Caco-2 (cell line): Measurements from ENCODE around the gene NFKBIB. TPM values are rescaled to one million over a fixed set of nuclear protein-coding genes. Genes with fewer than 3 reads are reported as not detected.
"Not testable (repeated sequence)": the region's sequence is repeated elsewhere in the genome, so short reads cannot be mapped to it uniquely, and the experiment has no call there.

Source experiments
- BruUV-seq: library from RNA; stranded (reverse); fragments of 400-500 nt; replicated peaks from 2 replicates; lab custom pipeline; 2021; lab: Mats Ljungman, UMichigan
- CTCF ChIA-PET: fragments of 300-600 bp; sonication (Branson Sonifier 250); formaldehyde crosslinking; loops from one replicate; lab custom pipeline; 2022; ENCODE audit warnings: antibody characterized with exemption; lab: Charles Lee
- POLR2A ChIA-PET: fragments of 300-600 bp; sonication (Branson Sonifier 250); formaldehyde crosslinking; loops from one replicate; lab custom pipeline; 2022; ENCODE audit warnings: antibody characterized with exemption; lab: Charles Lee
- DNase-seq, 2 experiments: peaks; one replicate each; pipeline versions ENCODE4 v3.0.0 to v3.0.0-alpha.2; 2020 to 2022
- H3K27me3 ChIP-seq: replicated peaks from 2 replicates; pipeline ENCODE4 v1.6.0; 2011; ENCODE audit warnings: low read length; ENCODE audit not compliant: control insufficient read depth, insufficient read depth
- H3K36me3 ChIP-seq: 2 replicates; pipeline ENCODE4 v1.5.1; 2011; ENCODE audit warnings: low read length; ENCODE audit not compliant: control insufficient read depth, insufficient read depth
- H3K4me1 ChIP-seq: fragments of 250-450 bp; sonication (Bioruptor Pico); 2 replicates; pipeline ENCODE4 v1.5.1; 2020; ENCODE audit warnings: mild to moderate bottlenecking
- H3K4me3 ChIP-seq: 2 replicates; pipeline ENCODE4 v1.5.1; 2011; ENCODE audit warnings: low read depth, mild to moderate bottlenecking, control low read depth, low read length
- H3K9me3 ChIP-seq: fragments of 250-450 bp; sonication (Bioruptor Pico); 2 replicates; pipeline ENCODE4 v1.5.1; 2020; ENCODE audit warnings: mild to moderate bottlenecking, moderate library complexity
- H3K27ac Mint-ChIP-seq: one replicate; pipeline ENCODE4 v1.8.0; 2022; ENCODE audit warnings: mixed read lengths; ENCODE audit not compliant: unreplicated experiment
- H3K27me3 Mint-ChIP-seq: one replicate; pipeline ENCODE4 v1.8.0; 2022; ENCODE audit warnings: mixed read lengths; ENCODE audit not compliant: insufficient read depth, unreplicated experiment
- H3K36me3 Mint-ChIP-seq: one replicate; pipeline ENCODE4 v1.8.0; 2022; ENCODE audit warnings: mild to moderate bottlenecking, mixed read lengths; ENCODE audit not compliant: insufficient read depth, unreplicated experiment
- H3K4me1 Mint-ChIP-seq: one replicate; pipeline ENCODE4 v1.8.0; 2022; ENCODE audit warnings: low read depth, mixed read lengths; ENCODE audit not compliant: unreplicated experiment
- H3K4me3 Mint-ChIP-seq: one replicate; pipeline ENCODE4 v1.8.0; 2022; ENCODE audit warnings: mild to moderate bottlenecking, moderate library complexity, mixed read lengths; ENCODE audit not compliant: unreplicated experiment
- H3K9me3 Mint-ChIP-seq: one replicate; pipeline ENCODE4 v1.8.0; 2022; ENCODE audit warnings: mixed read lengths; ENCODE audit not compliant: unreplicated experiment
- CTCF ChIP-seq, 2 experiments: fragments of 200-600 bp in 1 of 2; IDR thresholded peaks; 1 replicate in 1 of 2; 2 replicates in 1 of 2; pipeline versions ENCODE4 v1.5.1 to v1.8.0; 2011 to 2022; ENCODE audit warnings: antibody characterized with exemption in 1 of 2, control low read depth in 1 of 2, inconsistent platforms in 1 of 2, low read depth in 1 of 2, low read length in 1 of 2, mild to moderate bottlenecking in 1 of 2, moderate library complexity in 1 of 2; ENCODE audit not compliant: insufficient read depth in 1 of 2, severe bottlenecking in 1 of 2, unreplicated experiment in 1 of 2
- intact Hi-C: fragments of 100-400 bp; cut with micrococcal nuclease; formaldehyde crosslinking; loops from one replicate; pipeline ENCODE4 v1.10.0; 2022; ENCODE audit not compliant: unreplicated experiment
- total RNA-seq: library from RNA; stranded (reverse); gene quantifications from 2 replicates; pipeline ENCODE4 v1.2.3, GENCODE V29; 2022

NFKBIB gene
- total RNA-seq, 1 experiment from 2014 or later = 43.9 TPM

- ChIA-PET POLR2A (no interaction called here), CTCF (no interaction called here)
- intact Hi-C loops = no loop called here
- H3K4me3 ChIP-seq = no peak overlapping the region
- Mint-ChIP-seq H3K4me1 (no peaks in the 10 kb centered on the region), H3K4me3 (no peak overlapping the region), H3K9me3 (peaks cover 10% of the 10 kb centered on the region), H3K27me3 (no peaks in the 10 kb centered on the region), H3K27ac (no peak overlapping the region), H3K36me3 (peaks cover 55% of the 10 kb centered on the region)
- DNase-seq = no peak
- H3K4me1 ChIP-seq = 0 out of 2 replicates have a peak, but pooled peaks cover 5% of the 10 kb centered on the region
- no peak for TF ChIP-seq CTCF (IDR thresholded peaks at IDR 0.05; ENCODE audit: insufficient read depth in 1 of 2, low read depth in 1 of 2, low read length in 1 of 2, severe bottlenecking in 1 of 2, unreplicated experiment in 1 of 2)
- H3K27me3 ChIP-seq = no peaks in the 10 kb centered on the region
- no TSS peak for BruUV-seq
- peaks cover 7% of the 10 kb centered on the region for H3K36me3 ChIP-seq
- H3K9me3 ChIP-seq = peaks cover 24% of the 10 kb centered on the region
Measured at GRCh38 chr19:38933544-38933943, 33.8 kb downstream of the NFKBIB start.

GRCh38 chr19:38939957-38940356, 40.2 kb downstream of the NFKBIB start:
- no TSS peak for BruUV-seq

GRCh38 chr19:38941466-38941865, 41.7 kb downstream of the NFKBIB start:
- intact Hi-C loops, H3K27me3 ChIP-seq, CTCF ChIA-PET, DNase-seq, H3K27me3 Mint-ChIP-seq, H3K4me1 Mint-ChIP-seq, POLR2A ChIA-PET, H3K4me3 ChIP-seq, H3K9me3 Mint-ChIP-seq, H3K4me1 ChIP-seq, H3K4me3 Mint-ChIP-seq, H3K9me3 ChIP-seq, H3K27ac Mint-ChIP-seq, H3K36me3 ChIP-seq: not testable (repeated sequence)
- peaks cover 28% of the 10 kb centered on the region for H3K36me3 Mint-ChIP-seq
- BruUV-seq = TSS peak; percentile 34

More at GRCh38 chr19:38939957-38940356, 40.2 kb downstream of the NFKBIB start:
- Mint-ChIP-seq H3K4me1 (no peaks in the 10 kb centered on the region), H3K27ac (no peak overlapping the region), H3K4me3 (no peak overlapping the region), H3K27me3 (no peaks in the 10 kb centered on the region), H3K36me3 (peaks cover 23% of the 10 kb centered on the region), H3K9me3 (no peaks in the 10 kb centered on the region)
- Histone ChIP-seq H3K4me3 (no peak overlapping the region), H3K27me3 (no peaks in the 10 kb centered on the region), H3K36me3 (peaks cover 1% of the 10 kb centered on the region; the same call in 1 of the 2 replicates), H3K9me3 (peaks cover 9% of the 10 kb centered on the region), H3K4me1 (no peaks in the 10 kb centered on the region)
- intact Hi-C loops = no loop called here
- no peak for TF ChIP-seq CTCF (IDR thresholded peaks at IDR 0.05; ENCODE audit: insufficient read depth in 1 of 2, low read depth in 1 of 2, low read length in 1 of 2, severe bottlenecking in 1 of 2, unreplicated experiment in 1 of 2)
- ChIA-PET POLR2A (interaction anchor here (1.5 kb wide), 1 partner anchor 9 kb away, joined by 4 read pairs; the partner anchor contains the start of genes MRPS12 and SARS2), CTCF (interaction anchor here (1.2 to 2.0 kb wide), 2 partner anchors 10 to 462 kb away, joined by 3 to 11 read pairs; partner anchors contain the start of genes MRPS12 and SARS2)
- no peak for DNase-seq
